Transverse colon (tissue), 4 donors: ENCODE data around the gene SYNJ2. TPM values are rescaled to one million over a fixed set of nuclear protein-coding genes. Genes with fewer than 3 reads are reported as not detected.

Experiments
- DNase-seq: peaks from one replicate; pipeline ENCODE4 v3.0.0-alpha.2; 2019
- H3K27ac ChIP-seq, 4 donors: fragments of 200-600 bp; sonication (generic); 2 replicates each; pipeline ENCODE4 v1.5.1; 2016 to 2018; ENCODE audit warnings: inconsistent platforms in 4 of 4
- H3K27me3 ChIP-seq: fragments of 200-600 bp; sonication (generic); 2 replicates; pipeline ENCODE4 v1.5.1; 2017; ENCODE audit warnings: inconsistent platforms
- H3K36me3 ChIP-seq, 4 donors: fragments of 200-600 bp; sonication (generic); 2 replicates each; pipeline ENCODE4 v1.5.1; 2017 to 2019; ENCODE audit warnings: inconsistent platforms in 4 of 4
- H3K4me1 ChIP-seq, 4 donors: fragments of 200-600 bp; sonication (generic); 2 replicates each; pipeline ENCODE4 v1.5.1; 2017 to 2020; ENCODE audit warnings: inconsistent platforms in 4 of 4
- H3K4me3 ChIP-seq, 4 donors: fragments of 200-600 bp; sonication (generic); 1 replicate in 1 of 4; 2 replicates in 3 of 4; pipeline versions ENCODE4 v1.5.1 to v1.6.1; 2017 to 2019; ENCODE audit warnings: inconsistent platforms in 4 of 4
- H3K9me3 ChIP-seq, 2 donors: fragments of 200-600 bp; sonication (generic); 2 replicates each; pipeline ENCODE4 v1.5.1; 2017 to 2019; ENCODE audit warnings: inconsistent platforms in 2 of 2
- CTCF ChIP-seq, 5 experiments: fragments of 200-600 bp in 3 of 5; fragments of 450-650 bp in 2 of 5; sonication (generic) in 3 of 5; IDR thresholded peaks; 1 replicate in 2 of 5; 2 replicates in 3 of 5; pipeline ENCODE4 v1.5.1; 2016 to 2017; ENCODE audit warnings: antibody characterized with exemption in 5 of 5, inconsistent platforms in 3 of 5, mild to moderate bottlenecking in 2 of 5, moderate library complexity in 1 of 5
- EP300 ChIP-seq: sonication (generic); formaldehyde crosslinking; IDR thresholded peaks from one replicate; pipeline ENCODE4 v1.6.1; 2017; ENCODE audit warnings: antibody characterized with exemption, low read depth
- POLR2A ChIP-seq: fragments of 450-650 bp; IDR thresholded peaks from one replicate; pipeline ENCODE4 v1.6.1; 2016; ENCODE audit warnings: antibody characterized with exemption, mild to moderate bottlenecking, moderate library complexity
- POLR2AphosphoS5 ChIP-seq, 3 donors: sonication (generic); formaldehyde crosslinking; IDR thresholded peaks; one replicate each; pipeline ENCODE4 v1.6.1; 2016; ENCODE audit warnings: antibody characterized with exemption in 3 of 3
- whole genome bisulfite sequencing, 2 donors: methylation state at CpG; one replicate each; pipeline ENCODE4 v1.1.5; 2018; ENCODE audit warnings: low coverage in 1 of 2; 5-methylcytosine and 5-hydroxymethylcytosine counted together
- in situ Hi-C, 4 donors: fragments of 200-750 bp; cut with MboI; loops; one replicate each; pipeline versions ENCODE4 v1.15.0 to v1.15.1; 2017; ENCODE audit warnings: low sequenced_read_pairs in 3 of 4, low pct_ligation_motif_present in 1 of 4, low pct_unique_long_range_greater_than_20kb in 1 of 4
- intact Hi-C: fragments of 100-400 bp; cut with DNase I; formaldehyde crosslinking; loops from one replicate; pipeline ENCODE4 v1.15.1; 2023; ENCODE audit warnings: low total_unique reads
- total RNA-seq, 4 donors: library from RNA; depleted of rRNA; stranded (reverse); fragments of >200 nt; gene quantifications; one replicate each; pipeline ENCODE4 v1.1.0, GENCODE V29; 2016

SYNJ2 gene
- total RNA-seq, 4 donors from 2014 or later = 27.8 to 42.6 (median 31.8) TPM

DNA sequence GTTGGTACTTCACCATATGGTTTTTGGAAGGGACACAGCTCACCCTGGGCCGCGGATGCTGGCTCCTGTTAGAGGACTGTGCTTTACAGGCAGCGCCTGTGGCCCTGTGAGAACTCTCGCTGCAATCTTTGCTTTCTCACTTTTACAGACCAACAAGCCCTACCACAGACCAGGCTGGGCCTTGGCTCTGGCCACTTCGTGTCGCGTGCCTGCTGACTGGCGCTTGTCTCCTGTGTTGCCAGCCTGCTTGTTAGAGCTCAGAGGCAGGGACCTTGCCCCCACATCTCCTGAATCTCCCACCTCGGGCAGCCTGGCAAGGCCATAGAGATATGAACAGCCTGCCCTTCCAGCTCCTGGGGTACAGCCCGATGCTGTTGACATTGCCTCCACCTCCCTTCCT is 56.1 kb downstream of the SYNJ2 start:
- intact Hi-C loops = no loop called here
- Histone ChIP-seq H3K27me3 (no peaks in the 10 kb centered on the region), H3K4me1 (peaks cover 11 to 43% (median 37%) of the 10 kb centered on the region in 4 donors), H3K36me3 (no peaks in the 10 kb centered on the region), H3K4me3 (no peak overlapping the region), H3K9me3 (no peaks in the 10 kb centered on the region), H3K27ac (no peak overlapping the region)
- TF ChIP-seq POLR2AphosphoS5 (IDR thresholded peaks at IDR 0.05) (no peak), EP300 (no peak), POLR2A (no peak), CTCF (IDR thresholded peaks at IDR 0.05) (no peak)
- 94 to 100% methylated on average over 4 to 10 of the region's 10 CpGs for WGBS, 2 donors
- in situ Hi-C loops = no loop called here
- DNase-seq = peak; percentile 6

DNA sequence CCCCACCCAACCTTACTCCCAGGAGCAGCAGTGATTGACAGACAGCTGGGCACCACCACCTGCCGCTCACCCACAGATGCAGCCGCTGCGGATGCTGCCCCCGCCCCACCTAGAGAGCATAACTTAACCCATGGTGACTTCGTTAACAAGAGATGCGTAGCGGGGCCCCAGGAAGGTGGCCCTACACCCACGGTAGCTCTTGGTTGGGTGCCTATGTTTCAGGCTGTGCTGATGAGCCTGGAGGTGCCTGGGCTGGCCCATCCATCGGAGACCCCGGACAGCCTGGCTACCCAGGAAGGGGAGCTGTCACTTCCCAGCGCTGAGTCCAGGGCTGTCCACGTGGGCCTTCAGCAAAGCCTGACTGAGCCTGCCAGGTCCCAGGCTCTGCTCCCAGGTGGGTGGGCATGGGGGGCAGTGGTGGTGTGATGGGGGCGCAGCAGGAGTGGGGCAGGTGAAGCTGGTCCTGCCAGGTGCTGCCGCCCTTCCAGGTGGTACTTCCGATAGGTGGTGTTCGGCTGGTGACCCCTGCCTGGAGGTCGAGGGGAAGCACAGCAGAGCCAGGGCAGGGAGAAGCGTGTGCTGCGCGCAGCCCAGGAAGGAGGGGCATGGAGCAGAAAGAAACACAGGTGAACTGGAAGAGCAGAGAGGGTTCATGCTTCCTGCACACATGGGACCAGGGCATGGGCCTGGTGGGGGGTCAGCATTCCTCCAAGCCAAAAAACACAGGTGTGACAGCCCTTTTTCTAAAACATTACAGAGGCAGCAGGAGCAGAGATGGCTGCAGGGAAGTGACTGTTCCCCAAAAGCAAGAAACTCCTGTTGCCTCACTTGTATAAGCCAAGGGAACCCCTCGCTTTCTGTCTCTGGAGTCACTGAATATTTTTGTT is 56.9 kb downstream of the SYNJ2 start:
- in situ Hi-C loops (no loop called here), intact Hi-C loops (no loop called here)
- Histone ChIP-seq H3K9me3 (no peaks in the 10 kb centered on the region), H3K4me3 (no peak overlapping the region), H3K4me1 (peaks cover 11 to 39% (median 35%) of the 10 kb centered on the region in 4 donors), H3K27ac (peak overlapping the region in 1 of 4 donors; percentile 62), H3K36me3 (no peaks in the 10 kb centered on the region), H3K27me3 (no peaks in the 10 kb centered on the region)
- peak; percentile 5 for DNase-seq
- WGBS, 2 donors = 95 to 96% methylated on average over 5 to 17 of the region's 21 CpGs
- TF ChIP-seq POLR2A = no peak
- TF ChIP-seq POLR2AphosphoS5 (IDR thresholded peaks at IDR 0.05) = no peak
- TF ChIP-seq CTCF (IDR thresholded peaks at IDR 0.05) = no peak
- no peak for TF ChIP-seq EP300

GRCh38 chr6:158039178-158039557 is 57.5 kb downstream of the SYNJ2 start:
- peak overlapping the region in 2 of 4 donors; percentile 24 to 62 for H3K27ac ChIP-seq
- no peaks in the 10 kb centered on the region for H3K9me3 ChIP-seq
- H3K4me1 ChIP-seq = peaks cover 14 to 39% (median 35%) of the 10 kb centered on the region in 4 donors
- intact Hi-C loops = no loop called here
- TF ChIP-seq EP300 (no peak), POLR2AphosphoS5 (IDR thresholded peaks at IDR 0.05) (no peak), CTCF (IDR thresholded peaks at IDR 0.05) (no peak), POLR2A (no peak)
- DNase-seq = peak; percentile 2
- WGBS, 2 donors = 86 to 92% methylated on average over 3 to 9 of the region's 9 CpGs
- in situ Hi-C loops = no loop called here
- no peaks in the 10 kb centered on the region for H3K36me3 ChIP-seq
- H3K27me3 ChIP-seq = no peaks in the 10 kb centered on the region
- no peak overlapping the region for H3K4me3 ChIP-seq

- peak overlapping the region; percentile 17 to 79 (median 43) for H3K27ac ChIP-seq
- H3K9me3 ChIP-seq = no peaks in the 10 kb centered on the region
- 79% methylated on average over 17 of the region's 17 CpGs; no CpG with 5 or more reads in 1 of the 2 donors for WGBS, 2 donors
- H3K27me3 ChIP-seq = no peaks in the 10 kb centered on the region
- no peak for DNase-seq
- H3K36me3 ChIP-seq = no peaks in the 10 kb centered on the region
- peaks cover 12 to 39% (median 36%) of the 10 kb centered on the region in 4 donors for H3K4me1 ChIP-seq
- intact Hi-C loops (no loop called here), in situ Hi-C loops (no loop called here)
- TF ChIP-seq POLR2A (no peak), POLR2AphosphoS5 (IDR thresholded peaks at IDR 0.05) (no peak), CTCF (IDR thresholded peaks at IDR 0.05) (no peak), EP300 (no peak)
- no peak overlapping the region for H3K4me3 ChIP-seq
Measured at GRCh38 chr6:158039571-158040050, 57.9 kb downstream of the SYNJ2 start.
